GM20000 (cell line): ENCODE results near the gene ANAPC2.
A peak's percentile ranks its signal among the peaks of the same experiment; 100 is the strongest.
"Not testable (repeated sequence)": the region's sequence is repeated elsewhere in the genome, so short reads cannot be mapped to it uniquely, and the experiment has no call there.

Experiments used
- DNase-seq: peaks from one replicate; pipeline ENCODE4 v3.0.0; 2012; ENCODE audit warnings: low spot score
- TF ChIP-seq, protein P1 (sequence below): IDR thresholded peaks from 2 replicates; pipeline ENCODE4 v1.5.1; 2012; ENCODE audit warnings: mild to moderate bottlenecking, control low read depth; ENCODE audit errors: extremely low read depth, missing control alignments

ANAPC2 gene

GRCh38 chr9:137138058-137138721 lies 50.2 kb downstream of the ANAPC2 start:
- no peak for DNase-seq
- TF ChIP-seq, protein P1, sequence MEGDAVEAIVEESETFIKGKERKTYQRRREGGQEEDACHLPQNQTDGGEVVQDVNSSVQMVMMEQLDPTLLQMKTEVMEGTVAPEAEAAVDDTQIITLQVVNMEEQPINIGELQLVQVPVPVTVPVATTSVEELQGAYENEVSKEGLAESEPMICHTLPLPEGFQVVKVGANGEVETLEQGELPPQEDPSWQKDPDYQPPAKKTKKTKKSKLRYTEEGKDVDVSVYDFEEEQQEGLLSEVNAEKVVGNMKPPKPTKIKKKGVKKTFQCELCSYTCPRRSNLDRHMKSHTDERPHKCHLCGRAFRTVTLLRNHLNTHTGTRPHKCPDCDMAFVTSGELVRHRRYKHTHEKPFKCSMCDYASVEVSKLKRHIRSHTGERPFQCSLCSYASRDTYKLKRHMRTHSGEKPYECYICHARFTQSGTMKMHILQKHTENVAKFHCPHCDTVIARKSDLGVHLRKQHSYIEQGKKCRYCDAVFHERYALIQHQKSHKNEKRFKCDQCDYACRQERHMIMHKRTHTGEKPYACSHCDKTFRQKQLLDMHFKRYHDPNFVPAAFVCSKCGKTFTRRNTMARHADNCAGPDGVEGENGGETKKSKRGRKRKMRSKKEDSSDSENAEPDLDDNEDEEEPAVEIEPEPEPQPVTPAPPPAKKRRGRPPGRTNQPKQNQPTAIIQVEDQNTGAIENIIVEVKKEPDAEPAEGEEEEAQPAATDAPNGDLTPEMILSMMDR: no peak

DNA sequence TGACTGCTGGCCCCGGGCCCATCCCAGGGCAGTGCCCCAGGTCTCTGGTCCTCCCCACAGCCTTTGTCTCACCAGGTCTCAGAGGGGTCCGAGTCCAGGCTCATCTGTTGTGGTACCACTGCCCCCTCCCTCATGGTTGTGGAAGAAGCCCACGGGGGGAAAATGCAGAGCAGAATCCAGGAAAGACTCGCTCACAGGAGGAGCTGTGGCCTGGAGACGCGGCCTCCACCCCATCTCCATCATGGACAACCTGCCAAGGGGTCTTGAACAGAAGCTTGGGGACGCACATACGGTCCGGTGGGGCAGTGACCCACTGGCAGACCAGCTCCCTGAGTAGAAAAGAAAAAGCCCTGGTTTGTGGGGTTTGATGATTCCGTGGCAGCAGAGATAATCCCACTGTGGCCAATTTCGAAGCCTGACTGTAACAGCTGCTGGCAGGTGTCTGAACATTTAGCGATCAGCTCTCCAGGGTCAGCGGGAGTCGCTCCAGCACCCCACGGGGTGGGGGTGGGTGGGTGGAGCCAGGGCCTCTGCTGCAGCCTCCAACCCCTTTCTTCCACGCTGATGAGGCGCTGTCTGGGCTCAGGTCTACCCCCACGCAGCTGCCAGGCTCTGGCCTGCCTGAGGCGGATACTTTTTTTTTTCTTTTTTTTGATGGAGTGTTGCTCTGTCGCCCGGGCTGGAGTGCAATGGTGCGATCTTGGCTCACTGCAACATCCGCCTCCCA lies 51.3 kb downstream of the ANAPC2 start:
- TF ChIP-seq, protein P1: no peak
- DNase-seq: no peak

DNA sequence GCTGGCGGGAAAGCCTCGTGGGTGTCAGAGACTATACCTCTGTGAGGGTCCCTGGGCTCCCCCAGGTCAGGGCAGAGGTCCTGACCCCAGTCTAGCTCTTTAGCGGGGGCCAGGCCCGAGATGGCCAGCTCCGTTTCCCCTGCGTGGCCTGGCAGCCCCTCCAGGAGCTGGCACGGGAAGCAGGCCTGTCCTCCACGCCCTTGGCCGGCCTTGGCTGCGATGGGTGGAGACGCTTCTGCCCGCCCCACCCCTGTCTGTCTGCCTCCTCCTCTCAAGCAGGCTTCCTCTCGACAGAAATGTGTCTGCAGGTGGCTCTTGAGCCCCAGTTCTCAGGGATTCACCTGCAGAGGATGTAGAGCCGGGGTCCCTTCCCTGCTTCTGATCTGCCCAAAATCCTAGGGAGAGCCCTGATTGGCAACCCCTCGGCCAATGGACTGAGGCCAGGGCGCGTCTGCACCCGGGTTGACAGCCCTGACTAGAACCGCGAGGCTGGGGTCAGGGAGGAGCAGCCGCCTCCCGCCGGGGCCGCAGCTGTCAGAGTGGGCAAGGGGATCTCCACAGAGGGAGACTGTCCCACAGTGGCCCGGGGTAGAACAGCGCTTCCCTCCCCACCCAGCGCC lies 52.0 kb downstream of the ANAPC2 start:
- TF ChIP-seq, protein P1: no peak
- DNase-seq: no peak

DNA sequence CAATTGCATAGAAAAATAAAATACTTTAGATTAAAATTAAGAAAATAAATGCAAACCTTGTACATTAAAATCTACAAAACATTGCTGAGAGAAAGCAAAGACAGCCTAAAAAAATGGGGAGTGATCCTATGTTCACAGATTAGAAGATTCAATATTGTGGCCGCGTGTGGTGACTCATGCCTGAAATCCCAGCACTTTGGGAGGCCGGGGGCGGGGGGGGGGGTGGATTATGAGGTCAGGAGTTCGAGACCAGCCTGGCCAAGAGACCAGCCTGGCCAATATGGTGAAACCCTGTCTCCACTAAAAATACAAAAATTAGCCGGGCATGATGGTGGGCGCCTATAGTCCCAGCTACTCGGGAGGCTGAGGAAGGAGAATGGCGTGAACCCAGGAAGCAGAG lies 53.2 kb downstream of the ANAPC2 start:
- not testable (repeated sequence) for DNase-seq

DNA sequence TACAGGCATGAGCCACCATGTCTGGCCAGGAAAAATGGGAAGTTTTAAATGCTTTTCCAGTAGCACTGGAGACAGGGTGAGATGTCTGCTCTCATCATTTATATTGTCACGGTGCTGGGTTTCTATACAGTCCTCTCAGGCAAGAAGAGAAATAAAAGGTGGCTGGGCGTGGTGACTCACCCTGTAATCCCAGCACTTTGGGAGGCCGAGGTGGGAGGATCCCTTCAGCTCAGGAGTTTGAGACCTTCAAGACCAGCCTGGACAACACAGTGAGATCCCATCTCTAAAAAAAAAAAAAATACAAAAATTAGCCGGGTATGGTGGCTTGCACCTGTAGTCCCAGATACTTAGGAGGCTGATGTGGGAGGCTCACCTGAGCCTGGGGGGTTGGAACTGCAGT lies 54.2 kb downstream of the ANAPC2 start:
- DNase-seq: no peak
- TF ChIP-seq, protein P1: no peak

GRCh38 chr9:137130176-137130755 lies 58.1 kb downstream of the ANAPC2 start:
- DNase-seq: no peak
- TF ChIP-seq, protein P1: no peak

GRCh38 chr9:137129456-137130175 lies 58.7 kb downstream of the ANAPC2 start:
- DNase-seq: peak; percentile 97

More at GRCh38 chr9:137129456-137130175, 58.7 kb downstream of the ANAPC2 start:
- TF ChIP-seq, protein P1: no peak
